ENCODE data around the gene MRPL38.

- no peak for TF ChIP-seq POLR2A (IDR thresholded peaks at IDR 0.05)
- TF ChIP-seq CTCF (IDR thresholded peaks at IDR 0.05) = no peak
- TF ChIP-seq EP300 (IDR thresholded peaks at IDR 0.05; ENCODE audit: low read depth) = no peak
- no peak for TF ChIP-seq POLR2AphosphoS5 (IDR thresholded peaks at IDR 0.05)
Measured at GRCh38 chr17:75942473-75942872, 37.8 kb upstream of the MRPL38 start.
